GM18502 (cell line): ENCODE results near the gene UNC80.
"Not testable (repeated sequence)": the region's sequence is repeated elsewhere in the genome, so short reads cannot be mapped to it uniquely, and the experiment has no call there.

Experiments used
- ATAC-seq: cut with Tn5 transposase; IDR thresholded peaks from one replicate; pipeline ENCODE4 v1.9.1; 2021; ENCODE audit warnings: mild to moderate bottlenecking; ENCODE audit not compliant: unreplicated experiment, poor library complexity

The UNC80 gene

DNA sequence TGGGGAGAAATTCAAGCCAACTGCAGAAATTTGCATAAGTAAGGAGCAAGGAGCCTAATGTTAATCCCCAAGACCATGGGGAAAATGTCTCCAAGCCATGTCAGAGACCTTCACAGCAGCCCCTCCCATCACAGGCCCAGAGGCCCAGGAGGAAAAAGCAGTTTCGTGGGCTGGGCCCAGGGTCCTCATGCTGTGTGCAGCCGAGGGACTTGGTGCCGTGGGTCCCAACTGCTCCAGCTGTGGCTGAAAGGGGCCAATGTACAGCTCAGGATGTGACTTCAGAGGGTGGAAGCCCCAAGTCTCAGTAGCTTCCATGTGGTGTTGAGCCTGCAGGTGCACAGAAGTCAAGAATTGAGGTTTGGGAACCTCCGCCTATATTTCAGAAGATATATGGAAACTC lies 23.8 kb downstream of the UNC80 start:
- ATAC-seq: not testable (repeated sequence)

DNA sequence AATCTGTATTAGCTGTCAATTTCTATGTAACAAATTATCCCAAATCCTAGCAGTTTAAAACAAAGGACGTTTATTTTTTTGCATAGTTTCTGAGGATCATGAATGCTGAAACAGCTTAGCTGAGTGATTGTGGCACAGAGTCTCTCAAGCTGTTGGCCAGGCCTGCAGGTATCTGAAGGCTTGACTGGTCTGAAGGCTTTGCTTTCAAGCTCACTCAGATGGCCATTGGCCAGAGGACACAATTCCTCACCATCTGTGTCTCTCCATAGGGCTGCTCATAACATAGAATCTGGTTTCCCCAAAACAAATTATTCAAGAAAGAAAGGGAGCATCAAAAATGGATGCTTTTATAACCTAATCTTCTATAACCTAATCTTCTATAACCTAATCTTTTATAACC lies 33.7 kb downstream of the UNC80 start:
- no peak for ATAC-seq

DNA sequence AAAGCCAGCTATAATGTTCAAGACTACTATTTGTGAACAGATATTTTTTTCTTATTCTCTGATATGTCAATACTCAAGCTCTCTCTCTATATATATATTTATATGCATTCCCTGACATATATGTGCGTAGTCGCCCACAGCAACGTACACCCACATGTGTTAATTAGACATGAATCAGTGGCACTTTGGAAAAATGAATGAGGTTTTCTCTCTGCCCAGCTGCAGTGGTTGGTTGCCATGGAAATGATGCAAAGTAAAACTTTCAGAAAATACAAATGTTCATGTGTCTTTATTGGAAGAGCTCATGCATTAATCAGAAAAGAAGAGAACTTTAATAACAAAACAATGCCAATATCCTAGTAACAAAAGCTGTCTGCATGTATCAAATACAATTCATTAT lies 34.7 kb downstream of the UNC80 start:
- no peak for ATAC-seq

DNA sequence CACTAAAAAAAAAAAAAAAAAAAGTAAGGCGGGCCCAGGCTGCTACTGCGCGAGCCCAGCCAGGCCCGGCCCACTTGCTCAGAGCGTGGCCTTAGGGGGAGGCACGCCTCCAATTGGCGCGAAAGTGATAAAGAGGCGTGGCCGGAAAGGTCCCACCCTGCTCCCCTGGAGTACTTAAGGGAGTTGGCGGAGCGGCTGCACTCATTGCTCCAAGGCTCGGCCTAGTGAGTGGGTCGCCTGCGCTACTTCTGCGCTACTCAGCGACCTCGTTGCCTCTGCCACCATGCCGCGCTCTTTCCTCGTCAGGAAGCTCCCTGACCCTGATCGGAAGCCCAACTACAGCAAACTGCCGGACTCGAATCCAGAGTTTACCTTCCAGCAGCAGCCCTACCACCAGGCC lies 36.9 kb downstream of the UNC80 start:
- ATAC-seq: no peak

DNA sequence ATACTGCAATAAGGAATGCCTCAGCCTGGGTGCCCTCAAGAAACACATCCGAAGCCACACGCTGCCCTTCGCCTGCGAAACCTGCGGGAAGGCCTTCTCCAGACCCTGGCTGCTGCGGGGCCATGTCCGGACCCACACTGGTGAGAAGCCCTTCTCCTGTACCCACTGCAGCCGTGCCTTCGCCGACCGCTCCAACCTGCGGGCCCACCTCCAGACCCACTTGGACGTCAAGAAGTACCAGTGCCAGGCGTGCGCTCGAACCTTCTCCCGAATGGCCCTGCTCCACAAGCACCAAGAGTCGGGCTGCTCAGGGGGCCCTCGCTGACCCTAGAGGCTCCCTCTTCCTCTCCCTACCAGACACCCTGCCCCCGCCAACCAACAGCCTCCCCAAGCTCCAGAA lies 37.6 kb downstream of the UNC80 start:
- no peak for ATAC-seq

DNA sequence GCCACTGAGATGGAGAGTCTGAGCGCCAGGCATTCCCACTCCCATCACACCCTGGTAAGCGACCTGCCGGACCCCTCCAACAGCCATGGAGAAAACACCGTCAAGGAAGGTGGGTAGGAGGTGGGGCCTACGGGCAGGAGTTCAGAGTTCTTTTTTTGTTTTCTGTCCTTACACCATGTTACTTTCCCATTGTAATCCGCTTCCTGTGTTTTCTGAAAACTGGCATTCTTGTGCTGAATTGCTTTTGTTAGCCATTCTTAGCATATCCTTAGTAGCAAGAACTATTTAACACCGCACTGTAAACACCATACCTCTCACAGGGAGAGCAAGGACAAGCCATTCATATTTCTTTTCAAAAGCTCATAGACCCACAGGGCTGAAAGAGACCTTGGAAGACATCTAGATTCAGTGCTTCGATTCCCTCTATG lies 46.2 kb downstream of the UNC80 start:
- no peak for ATAC-seq

DNA sequence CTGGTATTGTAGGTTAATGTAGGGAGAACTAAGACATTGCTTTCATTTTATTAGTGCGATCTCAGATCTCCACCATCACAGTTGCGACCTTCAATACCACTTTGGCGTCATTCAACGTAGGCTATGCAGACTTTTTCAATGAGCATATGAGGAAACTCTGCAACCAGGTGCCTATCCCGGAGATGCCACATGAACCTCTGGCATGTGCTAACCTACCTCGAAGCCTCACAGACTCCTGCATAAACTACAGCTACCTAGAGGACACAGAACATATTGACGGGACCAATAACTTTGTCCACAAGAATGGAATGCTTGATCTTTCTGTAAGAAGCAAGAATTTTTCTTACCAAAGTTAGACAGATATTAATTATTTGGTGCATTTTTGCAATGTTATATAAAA lies 47.3 kb downstream of the UNC80 start:
- ATAC-seq: no peak

DNA sequence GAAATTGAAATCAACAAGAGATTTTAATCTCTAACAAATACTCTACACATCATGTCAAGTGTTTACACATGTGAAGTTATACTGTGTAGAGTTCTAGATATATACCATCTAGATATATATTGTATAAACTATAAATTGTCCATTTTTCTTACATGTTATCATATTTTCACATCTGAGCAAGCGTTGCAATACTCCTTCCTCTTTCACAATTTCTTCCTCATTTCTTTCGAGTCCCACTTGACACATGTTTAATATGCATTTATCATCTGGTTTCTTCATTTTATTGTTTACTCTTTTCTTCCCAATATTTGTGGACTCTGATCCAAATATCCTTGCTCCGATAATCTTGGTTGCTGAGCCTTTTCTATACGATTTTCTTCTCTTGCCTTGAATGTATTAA lies 50.2 kb downstream of the UNC80 start:
- ATAC-seq: no peak

DNA sequence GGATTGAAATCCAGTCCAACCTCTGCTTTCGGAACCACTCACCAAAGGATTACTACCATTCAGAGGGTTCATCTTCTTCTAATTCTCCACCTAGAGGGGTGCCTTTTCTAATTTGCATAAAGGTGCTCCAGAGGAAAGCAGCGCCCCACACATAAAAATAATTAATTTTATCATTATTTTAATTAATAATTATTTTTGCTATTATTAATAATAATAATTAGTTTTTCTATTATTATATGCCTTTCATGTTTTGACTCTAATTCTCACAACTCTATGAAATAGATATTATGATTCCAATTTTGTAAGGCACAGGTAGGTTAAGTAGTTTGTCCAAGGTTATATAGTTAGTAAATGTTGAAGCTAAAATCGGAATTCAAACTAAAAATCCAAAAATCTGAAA lies 51.9 kb downstream of the UNC80 start:
- ATAC-seq: no peak

DNA sequence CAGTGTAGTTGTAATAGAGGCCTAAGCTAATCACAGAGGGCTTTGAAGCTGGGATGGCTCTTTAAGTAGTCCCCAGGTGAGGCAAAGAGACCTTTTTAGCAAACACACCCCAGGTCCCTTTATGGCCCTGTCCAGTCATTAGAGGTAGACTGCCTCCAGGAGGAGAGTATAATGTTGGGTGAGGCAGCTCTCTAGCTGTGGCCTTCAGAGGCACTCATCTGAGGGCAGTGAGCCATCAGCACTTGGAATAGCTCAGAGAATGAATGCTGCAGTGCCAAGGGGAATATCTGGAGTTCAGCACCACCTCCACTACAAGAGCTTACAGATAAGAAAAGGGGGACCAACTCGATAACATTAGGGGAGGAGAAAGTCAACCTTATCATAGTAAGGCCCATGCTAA lies 52.8 kb downstream of the UNC80 start:
- no peak for ATAC-seq

DNA sequence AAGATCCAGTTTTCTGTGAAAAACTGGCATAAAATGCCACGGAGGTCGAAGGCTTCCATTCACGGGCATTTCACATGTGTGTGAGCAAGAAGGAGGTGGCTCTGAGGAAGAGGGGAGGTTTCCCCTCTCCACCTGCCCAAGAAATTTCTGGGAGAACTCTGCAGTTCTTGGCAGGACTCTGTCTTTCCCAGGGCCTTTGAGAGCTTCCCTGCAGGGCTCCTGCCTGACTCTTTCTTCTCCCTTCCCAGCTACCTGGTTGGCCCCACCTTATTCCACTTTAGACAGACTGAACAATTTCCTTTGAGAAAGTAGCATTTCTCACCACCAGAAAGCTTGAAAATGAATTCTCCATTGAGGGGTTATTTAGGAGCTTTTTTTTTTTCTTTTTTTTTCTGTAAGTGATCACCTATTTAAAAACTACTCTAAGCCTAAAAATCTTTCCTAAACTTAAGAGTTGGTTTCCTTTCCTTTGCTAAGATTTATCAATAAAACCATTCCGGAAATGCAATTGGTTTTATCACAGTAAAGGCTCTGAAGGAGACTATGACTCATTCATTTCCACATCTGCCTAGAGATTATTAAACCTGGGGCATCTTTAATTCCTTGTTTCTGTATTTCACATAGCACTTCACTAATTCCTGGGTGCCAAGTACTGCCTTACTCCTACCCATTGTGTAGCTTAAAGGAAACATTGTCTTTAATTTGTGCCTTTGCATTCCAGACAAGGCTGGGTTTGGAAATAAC lies 59.3 kb downstream of the UNC80 start:
- no peak for ATAC-seq

DNA sequence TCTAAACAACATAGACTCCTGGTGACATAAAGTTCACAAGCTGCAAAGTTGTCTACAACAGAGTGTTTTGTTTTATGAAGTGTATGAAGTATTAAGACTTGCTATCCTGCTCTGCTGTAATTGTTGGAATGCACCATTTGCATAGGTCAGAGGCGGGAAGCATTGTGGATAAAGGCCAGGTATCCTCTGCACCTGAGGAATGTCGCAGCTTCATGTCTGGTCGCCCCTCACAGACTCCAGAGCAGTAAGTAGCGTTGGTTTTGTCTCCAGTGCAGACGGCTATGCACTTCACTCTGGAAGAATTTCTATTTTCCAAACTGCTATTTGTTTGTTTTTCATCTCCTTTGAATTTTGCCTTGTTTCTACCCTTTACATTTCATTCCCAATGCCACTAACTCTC lies 63.1 kb downstream of the UNC80 start:
- ATAC-seq: no peak

DNA sequence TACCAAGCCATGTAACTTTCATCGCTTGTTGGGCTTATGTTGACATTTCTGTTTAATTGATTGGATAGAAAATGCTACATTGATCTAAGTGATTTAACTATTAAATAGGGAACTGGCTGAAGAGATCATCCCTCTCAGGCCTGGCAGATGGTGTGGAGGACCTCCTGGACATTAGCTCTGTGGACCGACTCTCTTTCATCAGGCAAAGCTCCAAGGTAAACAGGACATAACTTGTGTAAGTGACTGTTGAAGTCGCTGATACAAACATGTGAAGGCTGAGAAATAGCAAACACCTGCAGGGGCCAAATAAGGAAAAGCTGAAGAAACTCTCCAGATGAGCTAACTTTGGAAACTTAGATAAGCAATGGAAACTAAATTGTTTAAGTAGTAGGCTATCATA lies 68.8 kb downstream of the UNC80 start:
- ATAC-seq: no peak

DNA sequence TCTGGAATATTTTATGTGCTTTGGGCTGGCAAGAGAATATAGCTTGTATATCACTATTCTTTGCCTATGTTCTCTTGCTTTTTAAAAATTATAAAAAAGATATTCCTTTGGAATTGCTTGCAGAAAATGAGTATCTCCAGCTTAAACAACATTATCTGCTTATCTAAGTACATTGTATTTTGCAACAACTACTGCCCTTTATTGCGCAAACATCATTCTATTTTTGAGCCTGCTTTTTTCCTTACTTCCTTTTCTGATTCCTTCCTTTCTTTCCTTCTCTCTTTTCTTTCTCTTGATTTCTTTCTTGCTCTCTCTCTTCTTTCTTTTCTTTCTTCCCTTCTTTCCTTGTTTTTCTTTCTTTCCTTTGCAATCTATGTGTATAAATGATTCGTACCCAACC lies 74.0 kb downstream of the UNC80 start:
- no peak for ATAC-seq

DNA sequence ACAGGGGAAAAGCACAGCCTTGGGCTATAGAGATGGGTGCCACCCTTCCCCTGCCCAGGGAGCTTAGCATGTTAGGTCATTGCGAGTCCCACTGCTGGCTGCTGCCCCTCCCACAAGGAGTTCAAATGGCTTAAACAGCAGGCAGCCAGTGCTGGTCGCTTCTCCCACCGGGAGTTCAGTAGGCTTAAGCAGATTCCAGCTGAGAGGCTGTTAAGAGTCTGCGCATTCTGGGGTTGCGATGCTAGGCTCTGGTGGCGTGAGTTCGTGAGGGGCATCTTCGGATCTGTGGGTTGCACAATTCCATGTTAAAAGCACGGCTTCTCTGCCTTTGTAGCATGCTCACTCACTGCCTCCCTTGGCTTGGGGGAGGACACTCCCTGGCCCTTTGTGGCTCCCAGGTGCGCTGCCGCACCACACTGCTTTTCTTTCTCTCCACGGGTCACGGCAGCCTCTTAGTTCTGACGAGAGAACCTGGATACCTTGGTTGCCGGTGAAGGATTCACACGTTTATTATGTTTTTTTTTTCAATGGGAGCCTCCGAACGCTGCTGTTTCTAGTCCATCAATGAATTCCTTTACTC lies 93.2 kb downstream of the UNC80 start:
- ATAC-seq: no peak

DNA sequence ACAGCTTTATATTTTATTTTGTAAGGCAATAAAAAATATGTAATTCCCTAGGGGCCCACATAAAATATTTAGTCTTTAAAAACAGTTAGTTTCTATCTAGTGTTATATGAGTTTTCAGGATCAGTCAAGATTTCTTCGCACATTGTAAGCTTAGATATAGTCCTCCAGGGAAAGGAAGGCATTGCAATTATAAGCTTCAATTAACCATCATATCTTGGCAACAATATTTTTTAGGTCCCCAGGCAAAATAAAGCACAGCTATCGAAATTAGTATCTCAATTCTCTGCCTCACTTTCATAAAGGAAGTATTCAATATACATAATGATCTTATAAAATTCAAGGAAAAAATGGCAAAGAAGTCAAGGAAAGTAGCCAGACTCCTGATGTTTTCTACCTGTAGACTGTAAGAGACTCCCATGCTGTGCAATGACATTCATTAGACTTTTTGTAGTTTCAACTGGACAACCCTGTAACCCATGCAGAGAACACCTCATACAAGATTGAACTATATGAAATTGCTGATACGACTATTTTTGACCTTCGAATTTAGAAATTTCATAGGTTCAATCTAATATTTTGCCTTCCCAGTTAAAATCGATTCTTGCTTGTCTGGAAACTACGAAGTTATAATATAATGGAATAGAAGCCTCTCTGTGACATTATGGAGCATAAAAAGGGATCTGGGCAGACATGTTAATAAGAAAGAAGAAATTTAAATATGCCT lies 96.8 kb downstream of the UNC80 start:
- ATAC-seq: no peak

DNA sequence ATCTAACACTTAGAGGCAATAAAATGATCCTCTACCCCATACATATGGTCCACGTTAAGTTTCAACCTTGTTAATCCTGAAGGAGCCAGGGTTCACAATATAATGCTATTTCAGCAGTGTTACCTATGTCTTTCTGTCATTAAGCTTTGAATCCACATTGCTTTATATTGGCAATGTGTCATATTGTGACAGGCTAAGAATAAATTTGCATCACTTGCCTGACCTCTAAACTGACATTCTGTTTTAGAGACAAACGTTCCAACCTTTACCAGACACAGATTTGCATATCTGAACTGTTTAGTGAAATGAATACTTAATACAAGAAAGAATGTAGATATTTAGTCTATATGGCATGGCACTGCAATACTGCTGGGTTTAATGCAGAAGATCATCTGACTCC lies 98.4 kb downstream of the UNC80 start:
- ATAC-seq: no peak

DNA sequence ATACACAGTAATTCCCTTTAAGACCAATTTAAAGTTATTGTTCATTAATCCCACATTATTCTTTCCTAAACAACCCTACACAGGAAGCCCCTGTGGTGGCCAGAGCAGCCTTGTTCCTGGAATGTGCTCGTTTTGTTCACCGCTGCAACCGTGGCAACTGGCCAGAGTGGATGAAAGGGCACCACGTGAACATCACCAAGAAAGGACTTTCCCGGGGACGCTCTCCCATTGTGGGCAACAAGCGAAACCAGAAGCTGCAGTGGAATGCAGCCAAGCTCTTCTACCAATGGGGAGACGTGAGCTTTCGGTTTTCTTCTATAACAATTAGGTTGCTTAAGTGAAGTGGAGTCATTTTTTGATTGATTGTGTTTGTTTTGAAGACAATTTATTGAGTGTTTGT lies 101.0 kb downstream of the UNC80 start:
- ATAC-seq: no peak

DNA sequence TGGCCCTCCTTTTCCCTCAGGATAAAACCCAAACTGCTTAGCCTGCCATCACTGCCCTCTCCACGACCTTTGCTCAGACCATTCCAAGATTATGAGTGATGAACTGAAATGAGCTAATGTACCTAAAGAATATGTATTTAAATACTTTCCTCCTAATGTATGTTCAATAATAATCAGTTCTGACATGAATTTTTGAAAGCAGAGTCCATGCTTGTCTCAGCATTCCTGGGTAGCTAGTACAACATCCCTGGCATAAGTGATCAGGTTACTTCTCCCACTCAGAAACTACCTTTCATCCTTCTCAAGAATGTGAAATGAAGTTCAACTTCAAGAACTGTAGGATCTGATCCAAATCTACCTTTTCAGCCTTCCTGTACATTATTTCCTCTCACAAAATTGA lies 103.6 kb downstream of the UNC80 start:
- no peak for ATAC-seq

DNA sequence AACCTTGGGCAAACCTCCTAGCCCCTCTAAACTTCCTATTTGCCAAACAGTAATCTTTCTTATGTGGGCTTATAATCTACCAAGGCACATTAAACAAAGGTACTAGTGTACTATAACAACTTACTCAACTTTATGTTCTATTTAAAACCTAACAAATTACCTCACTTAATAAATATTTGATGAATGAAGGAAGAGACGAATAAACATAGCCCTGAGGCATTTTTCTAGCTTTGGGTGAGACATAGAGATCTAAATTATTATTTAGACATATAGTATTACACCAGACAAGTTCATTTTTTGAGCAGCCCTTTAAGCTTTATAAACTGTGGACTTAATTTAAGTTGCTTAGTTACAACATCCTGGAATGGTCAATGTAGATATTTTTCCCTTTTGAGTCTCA lies 104.6 kb downstream of the UNC80 start:
- ATAC-seq: no peak

DNA sequence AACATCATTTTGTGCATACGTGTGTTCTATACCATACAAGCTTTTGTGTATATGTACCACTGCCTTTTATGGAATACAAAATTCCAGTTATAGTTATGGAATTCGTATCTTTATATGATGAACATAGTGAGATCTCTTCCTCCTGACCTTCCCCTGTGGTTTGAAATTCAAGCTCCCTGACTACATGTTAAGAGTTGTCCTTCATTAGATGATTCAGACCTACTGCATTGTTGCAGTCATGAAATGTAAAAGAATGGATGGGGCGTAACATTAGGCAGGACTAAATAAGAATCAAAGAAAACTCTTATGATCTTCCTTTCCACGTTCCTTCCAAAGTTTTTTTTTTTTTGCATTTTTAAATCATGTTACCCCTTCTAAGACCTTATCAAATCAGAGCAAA lies 107.1 kb downstream of the UNC80 start:
- no peak for ATAC-seq

DNA sequence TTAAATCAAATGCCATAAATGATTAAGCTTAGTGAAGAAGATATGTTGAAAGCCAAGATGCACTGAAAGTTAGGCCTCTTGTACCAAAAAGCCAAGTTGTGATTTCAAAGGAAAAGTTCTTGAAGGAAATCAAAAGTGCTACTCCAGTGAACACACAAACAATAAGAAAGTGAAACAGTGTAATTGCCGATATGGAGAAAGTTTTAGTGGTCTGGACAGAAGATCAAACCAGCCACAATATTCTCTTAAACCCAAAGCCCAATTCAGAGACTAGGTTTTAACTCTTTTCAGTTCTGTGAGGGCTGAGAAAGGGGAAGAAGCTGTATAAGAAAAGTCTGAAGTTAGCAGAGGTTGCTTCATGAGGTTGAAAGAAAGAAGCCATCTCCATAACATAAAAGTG lies 129.0 kb downstream of the UNC80 start:
- no peak for ATAC-seq
